Erythroblast (primary cell): ENCODE results near the gene PGPEP1.

Experiments
- GATA1 ChIP-seq: IDR thresholded peaks from 2 replicates; pipeline ENCODE4 v1.6.1; 2011; ENCODE audit warnings: low read depth, mild to moderate bottlenecking, control low read depth, low read length, moderate library complexity
- POLR2A ChIP-seq: IDR thresholded peaks from 2 replicates; pipeline ENCODE4 v1.6.1; 2011; ENCODE audit warnings: mild to moderate bottlenecking, low read length

GRCh38 chr19:18342090-18342632 is 1.8 kb downstream of the PGPEP1 start:
- no peak for TF ChIP-seq POLR2A
- TF ChIP-seq GATA1 = no peak
